Fibroblast of the aortic adventitia (primary cell): ENCODE results near the gene LTK. TPM values are rescaled to one million over a fixed set of nuclear protein-coding genes. Genes with fewer than 3 reads are reported as not detected.
A peak's percentile ranks its signal among the peaks of the same experiment; 100 is the strongest.
"Not testable (repeated sequence)": the region's sequence is repeated elsewhere in the genome, so short reads cannot be mapped to it uniquely, and the experiment has no call there.

Experiments used
- DNase-seq: peaks from one replicate; pipeline ENCODE4 v3.0.0-alpha.2; 2010; ENCODE audit warnings: low read depth
- H3K4me3 ChIP-seq: 2 replicates; pipeline ENCODE4 v1.5.1; 2011; ENCODE audit warnings: low read depth, mild to moderate bottlenecking, control low read depth, low read length, moderate library complexity
- CTCF ChIP-seq: IDR thresholded peaks from 2 replicates; pipeline ENCODE4 v1.5.1; 2011; ENCODE audit warnings: mild to moderate bottlenecking, low read length, control low read depth, inconsistent platforms; ENCODE audit not compliant: insufficient read depth
- total RNA-seq: library from RNA; depleted of rRNA; stranded (reverse); fragments of >200 nt; gene quantifications from 2 replicates; pipeline ENCODE4 v1.2.3, GENCODE V29; 2012; ENCODE audit warnings: low replicate concordance

LTK gene
- total RNA-seq, 1 donor: under 0.01 TPM

- no peak overlapping the region for H3K4me3 ChIP-seq
- no peak for TF ChIP-seq CTCF
- no peak for DNase-seq
Observed at GRCh38 chr15:41480396-41481140, 33.1 kb downstream of the LTK start.

- H3K4me3 ChIP-seq: no peak overlapping the region
- DNase-seq: peak; percentile 28
- no peak for TF ChIP-seq CTCF
Observed at GRCh38 chr15:41476416-41477048, 37.1 kb downstream of the LTK start.

GRCh38 chr15:41474941-41475340 lies 38.7 kb downstream of the LTK start:
- no peak for TF ChIP-seq CTCF
- H3K4me3 ChIP-seq: no peak overlapping the region
- DNase-seq: no peak

GRCh38 chr15:41474436-41474835 lies 39.2 kb downstream of the LTK start:
- TF ChIP-seq CTCF: no peak
- no peak for DNase-seq
- H3K4me3 ChIP-seq: no peak overlapping the region

- no peak for DNase-seq
- no peak overlapping the region for H3K4me3 ChIP-seq
- TF ChIP-seq CTCF: no peak
Observed at GRCh38 chr15:41473418-41473817, 40.2 kb downstream of the LTK start.

GRCh38 chr15:41469644-41470043 lies 44.0 kb downstream of the LTK start:
- H3K4me3 ChIP-seq, DNase-seq: not testable (repeated sequence)

GRCh38 chr15:41466711-41467110 lies 46.9 kb downstream of the LTK start:
- no peak for DNase-seq
- no peak for TF ChIP-seq CTCF
- no peak overlapping the region for H3K4me3 ChIP-seq
